SK-N-SH (cell line): Measurements from ENCODE around the gene RBMX. TPM values are rescaled to one million over a fixed set of nuclear protein-coding genes. Genes with fewer than 3 reads are reported as not detected.
"Not testable (repeated sequence)": the region's sequence is repeated elsewhere in the genome, so short reads cannot be mapped to it uniquely, and the experiment has no call there.

Experiments used
- CTCF ChIA-PET: fragments of 300-600, 350-600 bp; formaldehyde crosslinking; extraction: SDS; loops from one replicate; lab custom pipeline; 2021; lab: Yijun Ruan, JAX
- POLR2A ChIA-PET: fragments of 350-600 bp; sonication (Branson Sonifier 250); formaldehyde crosslinking; extraction: SDS; loops from one replicate; lab custom pipeline; 2020; ENCODE audit warnings: antibody characterized with exemption, inconsistent platforms; lab: Yijun Ruan, JAX
- DNase-seq: peaks from one replicate; pipeline ENCODE4 v3.0.0; 2012
- H2AFZ ChIP-seq: fragments of 200-600 bp; sonication (generic); 2 replicates; pipeline ENCODE4 v1.8.1; 2016; ENCODE audit warnings: antibody characterized with exemption, mild to moderate bottlenecking, low read depth
- H3F3A ChIP-seq: fragments of 200-600 bp; sonication (generic); replicated peaks from 2 replicates; pipeline ENCODE3; 2016; ENCODE audit warnings: antibody characterized with exemption, mild to moderate bottlenecking; ENCODE audit not compliant: insufficient read depth
- H3K27ac ChIP-seq, 2 experiments: fragments of 200-500 bp in 1 of 2; fragments of 200-600 bp in 1 of 2; sonication (Bioruptor generic) in 1 of 2; sonication (generic), shearing (Covaris generic) in 1 of 2; 2 replicates each; pipeline versions ENCODE4 v1.5.1 to v1.6.1; 2014 to 2016; ENCODE audit warnings: low read depth in 2 of 2, inconsistent platforms in 1 of 2, low read length in 1 of 2, mild to moderate bottlenecking in 1 of 2, mixed read lengths in 1 of 2
- H3K27me3 ChIP-seq: fragments of 200-600 bp; sonication (generic), shearing (Covaris generic); 2 replicates; pipeline ENCODE4 v1.6.1; 2016; ENCODE audit warnings: mixed run types; ENCODE audit not compliant: insufficient read depth
- H3K36me3 ChIP-seq, 2 experiments: fragments of 200-500 bp in 1 of 2; fragments of 200-600 bp in 1 of 2; sonication (Bioruptor generic) in 1 of 2; sonication (generic) in 1 of 2; replicated peaks in 1 of 2; 2 replicates each; pipeline versions ENCODE3 to v1.5.1; 2014 to 2016; ENCODE audit warnings: low read length in 1 of 2, mild to moderate bottlenecking in 1 of 2; ENCODE audit not compliant: insufficient read depth in 2 of 2, control insufficient read depth in 1 of 2
- H3K4me1 ChIP-seq, 2 experiments: fragments of 200-500 bp in 1 of 2; fragments of 200-600 bp in 1 of 2; sonication (Bioruptor generic) in 1 of 2; sonication (generic), shearing (Covaris generic) in 1 of 2; 2 replicates each; pipeline versions ENCODE4 v1.5.1 to v1.6.1; 2014 to 2016; ENCODE audit warnings: low read depth in 1 of 2, low read length in 1 of 2, mixed run types in 1 of 2; ENCODE audit not compliant: insufficient read depth in 2 of 2, control insufficient read depth in 1 of 2
- H3K4me2 ChIP-seq: fragments of 200-600 bp; sonication (generic), shearing (Covaris generic); 2 replicates; pipeline ENCODE4 v1.6.1; 2017; ENCODE audit warnings: mixed run types
- H3K4me3 ChIP-seq, 2 experiments: fragments of 200-500 bp in 1 of 2; fragments of 200-600 bp in 1 of 2; sonication (Bioruptor generic) in 1 of 2; sonication (generic), shearing (Covaris generic) in 1 of 2; 2 replicates each; pipeline versions ENCODE4 v1.5.1 to v1.8.1; 2014 to 2016; ENCODE audit warnings: low read depth in 2 of 2, inconsistent platforms in 1 of 2, low read length in 1 of 2, mild to moderate bottlenecking in 1 of 2, mixed read lengths in 1 of 2, moderate library complexity in 1 of 2
- H3K79me2 ChIP-seq: fragments of 200-600 bp; sonication (generic); 2 replicates; pipeline ENCODE4 v1.8.1; 2017; ENCODE audit warnings: mild to moderate bottlenecking; ENCODE audit not compliant: insufficient read depth
- H3K9ac ChIP-seq: fragments of 200-600 bp; sonication (generic); 2 replicates; pipeline ENCODE4 v1.6.1; 2017; ENCODE audit warnings: mixed run types
- H3K9me2 ChIP-seq: fragments of 200-600 bp; sonication (generic); 2 replicates; pipeline ENCODE4 v1.6.1; 2017; ENCODE audit warnings: mixed run types
- H3K9me3 ChIP-seq: fragments of 200-600 bp; sonication (generic); 2 replicates; pipeline ENCODE4 v1.6.1; 2017; ENCODE audit warnings: mixed run types, mild to moderate bottlenecking, moderate library complexity
- H4K20me1 ChIP-seq: fragments of 200-600 bp; sonication (generic); 2 replicates; pipeline ENCODE4 v1.6.1; 2017; ENCODE audit warnings: mild to moderate bottlenecking, mixed run types; ENCODE audit not compliant: insufficient read depth
- CTCF ChIP-seq: fragments of 200-600 bp; sonication (generic); IDR thresholded peaks from 2 replicates; pipeline ENCODE4 v1.6.1; 2017; ENCODE audit warnings: antibody characterized with exemption, mild to moderate bottlenecking, moderate library complexity
- ELF1 ChIP-seq: IDR thresholded peaks from 2 replicates; pipeline ENCODE4 v1.4.0; 2012
- EP300 ChIP-seq, 2 experiments: IDR thresholded peaks; 2 replicates each; pipeline versions ENCODE4 v1.4.0 to v1.6.1; 2012; ENCODE audit warnings: borderline replicate concordance in 1 of 2, low read depth in 1 of 2, low read length in 1 of 2
- EZH2phosphoT487 ChIP-seq: fragments of 200-600 bp; sonication (generic); IDR thresholded peaks from 2 replicates; pipeline ENCODE4 v1.6.1; 2017; ENCODE audit warnings: low read depth, mixed run types, mild to moderate bottlenecking, antibody characterized with exemption, moderate library complexity, borderline replicate concordance
- MEF2A ChIP-seq: IDR thresholded peaks from 2 replicates; pipeline ENCODE4 v1.4.0; 2012; ENCODE audit warnings: low read depth, borderline replicate concordance
- NFIC ChIP-seq: IDR thresholded peaks from 2 replicates; pipeline ENCODE4 v1.4.0; 2012; ENCODE audit warnings: borderline replicate concordance
- POLR2AphosphoS5 ChIP-seq: IDR thresholded peaks from 2 replicates; pipeline ENCODE4 v1.6.1; 2012; ENCODE audit warnings: low read depth, low read length
- SIN3A ChIP-seq: IDR thresholded peaks from 2 replicates; pipeline ENCODE4 v1.6.1; 2012; ENCODE audit warnings: low read depth, mild to moderate bottlenecking, low read length, moderate library complexity, borderline replicate concordance
- TCF12 ChIP-seq: IDR thresholded peaks from 2 replicates; pipeline ENCODE4 v1.4.0; 2012
- TEAD4 ChIP-seq: IDR thresholded peaks from 2 replicates; pipeline ENCODE4 v1.4.0; 2012; ENCODE audit warnings: mild to moderate bottlenecking, borderline replicate concordance; ENCODE audit not compliant: insufficient read depth
- ZBTB33 ChIP-seq: IDR thresholded peaks from 2 replicates; pipeline ENCODE4 v1.4.0; 2012; ENCODE audit warnings: low read depth, borderline replicate concordance
- WGBS: methylation state at CpG from one replicate; pipeline ENCODE4 v1.1.6; 2017; ENCODE audit warnings: low lambda C conversion rate; 5-methylcytosine and 5-hydroxymethylcytosine counted together
- polyA plus RNA-seq, 3 experiments: library from polyadenylated mRNA; depleted of rRNA; stranded (reverse); fragments of >200 nt; gene quantifications; 2 replicates each; pipeline ENCODE4 v1.2.3, GENCODE V29; 2012
- TF ChIP-seq, protein P1 (sequence below): fragments of 150-350 bp; IDR thresholded peaks from 2 replicates; pipeline ENCODE4 v1.6.1; 2017; ENCODE audit warnings: antibody characterized with exemption, low read length, low read depth, borderline replicate concordance

Gene RBMX
- polyA plus RNA-seq, 1 of the 3 experiments (the other 2 are of a cell fraction) = 131 TPM

DNA sequence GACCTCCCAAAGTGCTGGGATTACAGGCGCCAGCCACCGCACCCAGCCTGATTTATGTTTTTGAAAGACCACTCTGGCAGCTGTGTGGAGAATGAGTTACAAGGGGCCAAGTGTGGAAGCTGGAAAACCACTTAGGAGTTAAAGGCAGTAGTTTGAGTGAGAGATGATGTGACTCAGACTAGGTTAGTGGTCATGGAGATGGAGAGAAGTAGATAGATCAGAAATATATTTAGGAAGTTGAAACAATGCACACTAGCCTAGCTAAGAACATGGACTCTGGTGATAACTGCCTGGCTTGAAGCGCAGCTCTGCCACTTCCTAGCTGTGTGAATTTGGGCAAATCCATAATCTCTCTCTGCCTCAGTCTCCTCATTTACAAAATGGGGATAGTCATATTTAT, 11.9 kb upstream of the RBMX start:
- POLR2A ChIA-PET = no interaction called here
- no peaks in the 10 kb centered on the region for H3K79me2 ChIP-seq
- no peaks in the 10 kb centered on the region for H3F3A ChIP-seq
- no peak overlapping the region for H2AFZ ChIP-seq
- H4K20me1 ChIP-seq = no peaks in the 10 kb centered on the region
- H3K4me2 ChIP-seq = no peak overlapping the region
- no peaks in the 10 kb centered on the region for H3K36me3 ChIP-seq
- no peak for DNase-seq
- CTCF ChIA-PET = interaction anchor here (1.5 kb wide), 1 partner anchor 33 kb away, joined by 5 read pairs; no protein-coding TSS in a partner anchor
- H3K27ac ChIP-seq = no peak overlapping the region
- WGBS = 43% methylated on average over 3 of the region's 3 CpGs
- no peaks in the 10 kb centered on the region for H3K27me3 ChIP-seq
- no peak overlapping the region for H3K4me3 ChIP-seq
- no peaks in the 10 kb centered on the region for H3K4me1 ChIP-seq
- no peaks in the 10 kb centered on the region for H3K9me2 ChIP-seq
- TF ChIP-seq TEAD4 (no peak), EP300 (IDR thresholded peaks at IDR 0.05; ENCODE audit: borderline replicate concordance in 1 of 2, low read depth in 1 of 2, low read length in 1 of 2) (no peak), NFIC (no peak), EZH2phosphoT487 (no peak), MEF2A (no peak), ELF1 (no peak), CTCF (no peak), TCF12 (no peak), POLR2AphosphoS5 (no peak), ZBTB33 (no peak), SIN3A (no peak)
- TF ChIP-seq, protein P1, sequence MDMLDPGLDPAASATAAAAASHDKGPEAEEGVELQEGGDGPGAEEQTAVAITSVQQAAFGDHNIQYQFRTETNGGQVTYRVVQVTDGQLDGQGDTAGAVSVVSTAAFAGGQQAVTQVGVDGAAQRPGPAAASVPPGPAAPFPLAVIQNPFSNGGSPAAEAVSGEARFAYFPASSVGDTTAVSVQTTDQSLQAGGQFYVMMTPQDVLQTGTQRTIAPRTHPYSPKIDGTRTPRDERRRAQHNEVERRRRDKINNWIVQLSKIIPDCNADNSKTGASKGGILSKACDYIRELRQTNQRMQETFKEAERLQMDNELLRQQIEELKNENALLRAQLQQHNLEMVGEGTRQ = no peak
- H3K9ac ChIP-seq = no peak overlapping the region
- H3K9me3 ChIP-seq = no peaks in the 10 kb centered on the region

- H3K79me2 ChIP-seq, H3K27ac ChIP-seq, H3F3A ChIP-seq, POLR2A ChIA-PET, CTCF ChIA-PET, H3K4me2 ChIP-seq, H3K9me3 ChIP-seq, H3K9me2 ChIP-seq, H3K4me3 ChIP-seq, H3K4me1 ChIP-seq, H3K9ac ChIP-seq, H3K36me3 ChIP-seq, H4K20me1 ChIP-seq, H2AFZ ChIP-seq, DNase-seq, H3K27me3 ChIP-seq: not testable (repeated sequence)
- WGBS = 45% methylated on average over 6 of the region's 6 CpGs
Observed at GRCh38 chrX:136890596-136890995, 10.1 kb upstream of the RBMX start.
